NB4 (cell line): Measurements from ENCODE around the gene TAF3.

ENCODE experiments used
- DNase-seq: peaks from one replicate; pipeline ENCODE4 v3.0.0; 2010; ENCODE audit warnings: low read depth
- H3K4me3 ChIP-seq: one replicate; pipeline ENCODE4 v1.5.1; 2011; ENCODE audit warnings: mild to moderate bottlenecking, low read depth, low read length, moderate library complexity
- MYC ChIP-seq: IDR thresholded peaks from 2 replicates; pipeline ENCODE4 v1.6.1; 2011; ENCODE audit warnings: low read depth, low read length
- POLR2A ChIP-seq: IDR thresholded peaks from 2 replicates; pipeline ENCODE4 v1.6.1; 2011; ENCODE audit warnings: mild to moderate bottlenecking; ENCODE audit not compliant: insufficient read length; ENCODE audit errors: extremely low read depth
- TF ChIP-seq, protein P1 (sequence below): IDR thresholded peaks from one replicate; pipeline ENCODE4 v1.5.1; 2012; ENCODE audit warnings: low read depth, low read length
- TF ChIP-seq, protein P2 (sequence below): IDR thresholded peaks from 2 replicates; pipeline ENCODE4 v1.6.1; 2011; ENCODE audit warnings: low read depth, low read length

The TAF3 gene

DNA sequence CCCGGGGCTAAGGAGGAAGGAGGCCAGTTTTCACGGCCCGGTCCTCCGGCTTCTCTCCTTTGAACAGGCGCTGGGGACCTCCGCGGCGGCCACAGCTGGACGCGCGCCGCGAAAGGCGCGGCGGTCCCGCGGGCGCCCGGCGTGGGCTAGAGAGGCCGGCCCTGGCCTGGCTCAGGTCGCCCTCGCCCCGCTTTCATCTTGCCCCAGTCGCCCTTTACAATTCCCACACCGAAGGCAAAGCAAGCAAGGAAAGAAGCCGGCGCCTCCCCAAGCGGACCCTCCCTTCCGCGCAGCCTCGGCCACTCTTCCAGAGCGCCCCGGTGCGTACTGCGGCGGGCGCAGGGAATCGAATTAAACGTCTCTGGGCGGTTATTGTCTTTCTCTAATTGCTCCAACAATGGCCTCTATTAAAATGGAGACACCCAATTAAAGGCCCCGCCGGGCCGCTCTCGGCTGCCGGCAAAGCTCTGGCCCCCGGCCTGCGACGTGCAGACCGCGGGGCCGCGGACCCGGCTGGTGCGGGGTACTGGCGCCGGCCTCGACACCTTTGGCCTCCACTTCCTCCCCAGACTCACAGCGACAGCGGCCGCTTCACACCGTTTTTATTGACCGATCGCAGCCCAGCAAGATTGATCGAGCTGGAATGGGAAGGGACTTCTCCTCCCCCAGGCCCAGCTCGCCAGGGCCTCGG lies 231.7 kb downstream of the TAF3 start:
- DNase-seq: no peak
- TF ChIP-seq MYC (no peak), POLR2A (no peak)
- TF ChIP-seq, protein P1, sequence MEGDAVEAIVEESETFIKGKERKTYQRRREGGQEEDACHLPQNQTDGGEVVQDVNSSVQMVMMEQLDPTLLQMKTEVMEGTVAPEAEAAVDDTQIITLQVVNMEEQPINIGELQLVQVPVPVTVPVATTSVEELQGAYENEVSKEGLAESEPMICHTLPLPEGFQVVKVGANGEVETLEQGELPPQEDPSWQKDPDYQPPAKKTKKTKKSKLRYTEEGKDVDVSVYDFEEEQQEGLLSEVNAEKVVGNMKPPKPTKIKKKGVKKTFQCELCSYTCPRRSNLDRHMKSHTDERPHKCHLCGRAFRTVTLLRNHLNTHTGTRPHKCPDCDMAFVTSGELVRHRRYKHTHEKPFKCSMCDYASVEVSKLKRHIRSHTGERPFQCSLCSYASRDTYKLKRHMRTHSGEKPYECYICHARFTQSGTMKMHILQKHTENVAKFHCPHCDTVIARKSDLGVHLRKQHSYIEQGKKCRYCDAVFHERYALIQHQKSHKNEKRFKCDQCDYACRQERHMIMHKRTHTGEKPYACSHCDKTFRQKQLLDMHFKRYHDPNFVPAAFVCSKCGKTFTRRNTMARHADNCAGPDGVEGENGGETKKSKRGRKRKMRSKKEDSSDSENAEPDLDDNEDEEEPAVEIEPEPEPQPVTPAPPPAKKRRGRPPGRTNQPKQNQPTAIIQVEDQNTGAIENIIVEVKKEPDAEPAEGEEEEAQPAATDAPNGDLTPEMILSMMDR: no peak
- TF ChIP-seq, protein P2, sequence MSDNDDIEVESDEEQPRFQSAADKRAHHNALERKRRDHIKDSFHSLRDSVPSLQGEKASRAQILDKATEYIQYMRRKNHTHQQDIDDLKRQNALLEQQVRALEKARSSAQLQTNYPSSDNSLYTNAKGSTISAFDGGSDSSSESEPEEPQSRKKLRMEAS: no peak
- no peak overlapping the region for H3K4me3 ChIP-seq

DNA sequence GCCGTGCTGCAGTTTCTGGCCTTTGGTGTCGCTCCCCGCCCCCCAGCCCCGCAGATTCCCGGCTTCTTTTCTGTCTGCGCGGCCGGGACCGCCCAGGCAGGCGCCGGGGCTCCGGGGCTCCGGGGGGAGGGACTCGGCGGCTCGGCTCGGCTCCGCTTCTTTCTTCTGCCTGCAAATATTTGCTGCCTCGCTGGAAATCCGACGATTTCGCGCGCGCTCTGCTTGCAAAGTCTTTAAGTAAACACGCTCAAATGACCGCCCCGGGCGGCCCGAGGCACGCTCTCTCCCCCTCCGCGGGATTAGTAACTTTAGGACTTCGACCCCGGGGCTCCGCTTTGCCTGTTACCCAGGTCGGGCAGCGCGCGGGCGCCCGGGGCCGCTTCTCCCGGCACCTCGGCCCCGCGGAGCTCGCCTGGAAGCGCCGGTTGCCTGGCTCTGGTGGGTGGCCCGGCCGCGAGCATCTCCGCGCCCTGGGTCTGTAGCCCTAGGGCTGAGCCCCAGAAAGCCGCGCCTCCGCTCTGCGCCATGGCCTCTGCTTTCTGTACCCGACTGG lies 232.3 kb downstream of the TAF3 start:
- no peak for DNase-seq

DNA sequence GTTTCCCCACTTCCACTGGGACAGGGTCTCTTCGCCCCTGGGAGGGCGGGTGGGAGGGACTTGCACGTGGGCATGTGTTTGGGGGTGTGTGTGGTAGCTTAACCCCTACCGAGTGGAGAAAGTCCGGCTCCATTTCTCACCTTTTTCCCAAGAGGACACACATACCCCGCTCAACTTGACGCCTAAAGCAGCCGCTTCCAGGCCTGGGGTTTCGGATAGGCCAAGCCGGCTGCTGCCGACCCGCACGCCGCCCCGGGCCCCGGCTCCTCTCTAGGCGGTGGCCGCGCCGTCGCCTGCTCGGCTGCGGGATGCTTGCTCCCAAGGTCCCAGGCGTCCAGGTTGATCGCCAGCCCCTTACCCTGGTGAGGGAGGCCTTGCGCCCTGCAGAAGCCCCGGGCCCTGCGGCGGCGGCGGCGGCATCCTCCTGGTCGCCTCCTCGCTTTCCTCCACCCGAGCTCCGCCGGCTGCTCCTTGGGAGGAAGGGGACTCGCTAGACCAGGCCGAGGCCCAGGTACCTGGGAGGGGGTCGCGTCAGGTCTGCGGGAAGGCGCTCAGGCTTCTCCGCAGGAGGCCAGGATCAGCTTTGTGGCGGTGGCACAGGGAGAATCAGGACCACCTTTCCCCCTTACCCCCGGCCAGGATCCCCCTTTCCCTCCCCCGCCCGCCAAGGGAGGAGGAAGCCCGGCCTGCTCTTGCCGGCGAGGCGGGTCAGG lies 233.0 kb downstream of the TAF3 start:
- no peak overlapping the region for H3K4me3 ChIP-seq
- no peak for TF ChIP-seq POLR2A
- TF ChIP-seq, protein P2: no peak
- no peak for TF ChIP-seq MYC
- TF ChIP-seq, protein P1: no peak

More for the DNA sequence above, 232.3 kb downstream of the TAF3 start:
- H3K4me3 ChIP-seq: no peak overlapping the region
- TF ChIP-seq, protein P2: no peak
- TF ChIP-seq MYC (no peak), POLR2A (no peak)
- TF ChIP-seq, protein P1: no peak

DNA sequence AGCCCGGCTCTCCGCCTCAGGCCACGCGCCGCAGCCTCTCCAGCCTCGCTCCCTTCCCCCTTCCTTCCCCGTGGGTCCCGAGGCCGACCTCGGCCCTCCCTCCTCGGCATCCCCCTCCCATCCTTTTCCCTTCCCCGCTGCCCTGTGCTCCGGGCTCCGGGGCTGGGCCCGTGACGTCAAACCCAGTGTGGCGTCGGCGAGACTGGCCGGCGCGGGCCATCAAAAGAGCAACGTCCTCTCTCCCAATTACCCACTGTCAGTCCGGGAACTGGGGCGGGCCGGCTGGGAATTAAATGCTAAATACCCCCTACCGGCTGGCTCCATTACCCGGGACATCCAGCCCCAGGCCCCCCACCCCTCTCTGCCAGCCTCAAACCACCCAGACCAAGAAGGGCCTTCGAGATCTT lies 233.5 kb downstream of the TAF3 start:
- DNase-seq: no peak
- TF ChIP-seq MYC (no peak), POLR2A (no peak)
- TF ChIP-seq, protein P2: no peak
- TF ChIP-seq, protein P1: no peak
- H3K4me3 ChIP-seq: no peak overlapping the region

More for the DNA sequence above, 233.0 kb downstream of the TAF3 start:
- no peak for DNase-seq

DNA sequence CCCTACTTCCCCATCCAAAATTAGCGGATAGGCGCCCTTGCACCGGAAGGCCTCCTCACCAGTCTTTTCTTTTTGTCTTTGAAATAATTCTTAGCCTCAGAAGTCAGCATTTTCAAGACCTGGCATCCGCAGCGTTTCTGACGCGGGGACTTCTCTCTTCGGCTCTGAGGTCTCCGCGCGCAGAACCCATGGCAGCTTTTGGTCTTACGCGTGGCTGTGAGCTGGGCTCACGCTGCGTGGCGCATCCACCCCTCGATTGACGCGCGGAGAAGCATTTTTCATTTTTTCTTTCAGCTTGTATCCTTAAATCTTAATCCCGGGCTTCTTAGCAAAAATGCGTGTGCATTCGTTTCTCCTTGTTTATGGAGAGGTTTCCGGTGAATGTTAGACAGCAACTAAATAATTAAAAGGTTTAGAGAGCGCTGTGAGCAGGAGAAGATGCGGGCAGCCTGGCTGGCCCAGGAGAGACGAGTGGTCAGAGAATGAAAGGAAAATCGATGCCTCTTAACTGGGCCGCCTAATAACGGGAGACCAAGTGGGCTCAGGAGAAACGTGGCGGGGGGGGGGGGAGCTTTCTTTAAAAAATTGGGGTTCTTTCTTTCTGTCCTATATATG lies 234.1 kb downstream of the TAF3 start:
- no peak overlapping the region for H3K4me3 ChIP-seq
- DNase-seq: no peak
- TF ChIP-seq, protein P2: no peak
- TF ChIP-seq MYC (no peak), POLR2A (no peak)
- TF ChIP-seq, protein P1: no peak
